HG02970 (cell line): Measurements from ENCODE around the gene GLRA2.

ENCODE experiments used
- ATAC-seq: cut with Tn5 transposase; IDR thresholded peaks from one replicate; pipeline ENCODE4 v1.9.1; 2021; ENCODE audit warnings: mild to moderate bottlenecking, moderate library complexity, moderate number of reproducible peaks; ENCODE audit not compliant: unreplicated experiment, low FRiP score

Gene GLRA2

DNA sequence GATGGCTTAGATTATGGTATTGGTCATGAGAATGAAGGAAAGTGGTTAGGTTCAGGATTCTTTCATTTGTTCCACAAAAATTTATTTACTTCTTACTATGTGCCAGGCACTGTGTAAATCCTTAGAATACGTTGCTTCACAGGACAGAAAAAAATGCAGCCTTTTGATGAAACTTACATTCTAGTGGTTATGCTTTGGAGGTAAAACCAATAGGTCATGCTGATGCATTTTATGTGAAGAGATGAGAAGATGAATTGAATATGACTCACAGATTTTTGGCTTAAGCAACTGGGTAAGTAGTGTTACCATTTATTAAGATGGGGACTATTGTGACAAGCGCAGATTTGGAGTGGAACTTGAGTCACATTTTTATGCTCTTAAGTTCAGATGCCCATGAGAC, 165.3 kb downstream of the GLRA2 start:
- no peak for ATAC-seq

- no peak for ATAC-seq
Measured at GRCh38 chrX:14697451-14697850, 168.1 kb downstream of the GLRA2 start.

GRCh38 chrX:14698790-14699189, 169.5 kb downstream of the GLRA2 start:
- ATAC-seq, result no peak

DNA sequence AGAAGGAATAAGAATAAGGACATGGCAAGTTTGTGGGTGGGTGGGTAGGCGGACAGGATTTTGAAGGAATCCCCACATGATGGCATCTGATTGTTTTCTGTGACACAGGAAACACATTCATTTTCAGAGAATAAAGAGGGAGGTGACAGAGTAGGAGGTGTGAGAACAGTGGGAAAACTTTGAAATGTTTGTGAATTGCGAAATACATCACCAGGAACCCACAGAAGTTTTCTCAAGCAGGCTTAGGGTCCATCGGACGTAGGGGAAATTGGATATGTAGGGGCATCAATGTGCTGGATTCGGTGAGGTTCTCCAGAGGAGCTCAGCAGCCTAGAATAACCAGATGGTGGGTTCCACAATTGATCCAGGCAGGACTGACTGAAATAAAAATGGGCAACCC, 171.6 kb downstream of the GLRA2 start:
- ATAC-seq, result no peak

DNA sequence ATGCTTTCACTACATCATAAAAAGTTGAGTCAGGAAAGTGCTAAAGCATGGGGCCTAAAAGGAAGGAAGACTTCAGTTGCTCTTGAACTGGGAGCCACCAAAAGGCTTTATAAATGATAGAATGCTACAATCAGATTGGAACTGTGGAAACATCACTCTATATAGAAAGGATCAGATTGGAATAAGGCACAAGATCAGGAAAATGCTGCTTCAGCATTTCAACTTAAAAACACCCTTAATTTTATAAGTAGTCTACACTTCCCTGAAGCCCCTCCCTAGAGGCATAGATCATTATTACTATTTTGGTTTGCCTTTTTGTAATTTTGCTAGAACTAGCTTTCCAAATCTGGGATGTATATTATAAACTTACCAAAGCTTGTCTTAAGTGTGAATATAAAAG, 172.8 kb downstream of the GLRA2 start:
- ATAC-seq, result no peak

- no peak for ATAC-seq
Measured at GRCh38 chrX:14712096-14712495, 182.8 kb downstream of the GLRA2 start.

- ATAC-seq, result no peak
Measured at GRCh38 chrX:14717949-14718348, 188.6 kb downstream of the GLRA2 start.

DNA sequence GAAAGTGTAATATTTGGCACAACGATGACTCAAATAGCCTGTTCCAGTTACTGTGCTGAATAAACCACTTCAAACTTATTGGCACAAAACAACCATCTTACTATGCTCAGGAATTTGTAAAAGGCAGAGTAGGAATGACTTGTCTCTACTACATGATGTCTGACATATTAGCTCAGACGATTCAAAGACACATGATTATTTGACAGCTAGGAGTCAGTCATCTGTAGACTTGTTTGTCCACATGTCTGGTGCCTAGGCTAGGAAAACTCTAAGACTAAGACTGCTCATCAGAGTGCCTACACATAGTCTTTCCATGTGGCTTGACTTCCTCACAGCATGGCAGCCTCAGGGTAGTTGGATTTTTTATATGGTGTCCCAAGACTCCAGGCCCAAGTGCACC, 189.1 kb downstream of the GLRA2 start:
- ATAC-seq, result no peak

- no peak for ATAC-seq
Measured at GRCh38 chrX:14729058-14729457, 199.7 kb downstream of the GLRA2 start.

DNA sequence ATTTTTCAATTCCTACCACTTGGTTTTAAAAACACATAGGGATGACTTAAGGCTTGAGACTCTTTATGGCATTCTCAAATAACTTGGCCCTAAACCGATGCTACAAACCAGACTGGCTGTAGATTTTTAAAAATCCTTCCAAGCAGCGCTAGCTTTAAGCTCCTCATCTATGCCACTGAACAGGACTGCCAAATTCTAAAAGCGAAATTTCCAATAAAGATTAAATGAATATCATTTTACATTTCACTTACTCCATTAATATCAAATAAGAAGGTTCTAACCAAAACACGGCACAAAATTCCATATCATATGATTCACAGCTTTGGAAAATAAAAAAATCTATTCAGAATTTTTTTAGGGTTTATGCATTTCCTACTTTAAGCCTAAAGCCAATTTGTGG, 209.3 kb downstream of the GLRA2 start:
- no peak for ATAC-seq

- ATAC-seq, result no peak
Measured at GRCh38 chrX:14753441-14753840, 224.1 kb downstream of the GLRA2 start.

DNA sequence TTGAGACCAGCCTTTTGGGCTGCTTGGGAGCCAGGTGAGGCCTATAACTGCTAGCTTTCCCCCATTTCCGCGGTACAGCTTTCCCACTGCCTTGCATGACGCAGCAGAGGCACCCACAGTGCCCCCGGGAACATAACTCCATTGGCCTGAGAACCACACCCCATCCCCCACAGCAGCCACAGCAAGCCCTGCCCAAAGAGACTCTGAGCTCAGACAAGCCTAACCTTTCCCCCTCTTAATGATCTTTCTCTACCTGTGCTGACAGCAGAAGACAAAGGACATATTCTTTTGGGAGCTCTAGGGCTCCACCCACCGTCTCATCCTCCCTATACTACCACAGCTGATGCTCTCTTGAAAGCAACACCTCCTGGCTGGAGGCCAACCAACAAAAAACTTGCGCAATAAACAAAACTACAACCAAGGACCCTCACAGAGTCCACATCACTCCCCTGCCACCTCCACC, 228.7 kb downstream of the GLRA2 start:
- ATAC-seq, result no peak

GRCh38 chrX:14775416-14775815, 246.1 kb downstream of the GLRA2 start:
- ATAC-seq, result no peak

DNA sequence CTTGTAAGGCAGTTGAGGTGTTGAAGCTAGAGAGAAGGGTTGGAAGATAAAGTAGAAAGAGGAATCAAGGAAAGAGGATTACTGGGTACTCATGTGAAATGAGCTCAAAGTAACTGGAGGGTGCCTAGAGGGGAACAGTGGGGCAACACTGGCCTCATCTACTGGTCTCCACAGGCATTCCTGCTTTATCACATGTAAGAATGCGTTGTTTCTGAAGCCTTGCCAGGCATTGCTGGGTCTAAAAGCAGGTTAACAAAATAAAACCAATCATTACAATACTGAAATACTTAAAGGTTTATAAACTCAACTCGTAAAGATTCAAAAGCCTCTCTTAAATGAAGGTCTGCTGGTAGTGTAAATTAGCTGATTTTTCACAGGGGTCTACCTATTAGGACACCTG, 247.6 kb downstream of the GLRA2 start:
- ATAC-seq, result no peak

DNA sequence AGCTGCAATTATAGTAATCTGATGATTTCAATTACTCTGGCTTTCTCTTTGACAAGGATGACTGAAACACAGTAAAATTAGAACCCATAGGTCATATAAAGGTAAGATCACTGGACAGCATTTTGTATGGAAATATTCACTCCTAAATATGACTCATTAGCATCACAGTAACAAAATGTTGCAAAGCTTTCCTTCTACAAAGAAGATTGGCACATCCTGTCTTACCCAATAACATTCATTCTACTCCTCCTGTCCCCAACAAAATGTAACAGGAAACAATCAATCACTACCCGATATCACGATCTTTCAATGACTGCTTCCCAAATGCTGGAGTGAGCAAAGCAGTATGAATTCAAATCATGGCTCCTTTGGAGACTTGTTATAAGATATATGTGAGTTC, 248.2 kb downstream of the GLRA2 start:
- ATAC-seq, result no peak

DNA sequence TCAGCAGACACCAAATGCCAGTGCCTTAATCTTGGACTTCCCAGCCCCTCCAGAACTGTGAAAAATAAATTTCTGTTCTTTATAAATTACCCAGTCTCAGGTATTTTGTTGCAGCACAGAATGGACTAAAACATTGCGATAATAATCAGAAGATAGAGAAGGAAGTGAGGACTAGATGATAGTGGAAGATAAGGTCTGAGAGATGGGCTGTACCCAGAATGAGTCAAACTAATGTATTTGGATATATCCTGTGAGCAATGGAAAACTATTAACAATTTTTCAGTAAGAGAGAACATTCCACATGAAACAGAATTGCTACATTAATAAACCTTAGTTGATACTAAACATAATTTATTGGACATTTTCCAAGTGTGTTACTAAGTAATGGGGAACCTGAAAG, 250.2 kb downstream of the GLRA2 start:
- no peak for ATAC-seq
